NCI-H82 treated with DMSO at 0.1 percent for 48 hours (cell line): Measurements from ENCODE around the gene SLC35F4.
"Not testable (repeated sequence)": the region's sequence is repeated elsewhere in the genome, so short reads cannot be mapped to it uniquely, and the experiment has no call there.

ENCODE experiments used
- DNase-seq: peaks from one replicate; lab custom pipeline; 2025; ENCODE audit not compliant: unreplicated experiment; lab: John Stamatoyannopoulos, UW

The SLC35F4 gene

DNA sequence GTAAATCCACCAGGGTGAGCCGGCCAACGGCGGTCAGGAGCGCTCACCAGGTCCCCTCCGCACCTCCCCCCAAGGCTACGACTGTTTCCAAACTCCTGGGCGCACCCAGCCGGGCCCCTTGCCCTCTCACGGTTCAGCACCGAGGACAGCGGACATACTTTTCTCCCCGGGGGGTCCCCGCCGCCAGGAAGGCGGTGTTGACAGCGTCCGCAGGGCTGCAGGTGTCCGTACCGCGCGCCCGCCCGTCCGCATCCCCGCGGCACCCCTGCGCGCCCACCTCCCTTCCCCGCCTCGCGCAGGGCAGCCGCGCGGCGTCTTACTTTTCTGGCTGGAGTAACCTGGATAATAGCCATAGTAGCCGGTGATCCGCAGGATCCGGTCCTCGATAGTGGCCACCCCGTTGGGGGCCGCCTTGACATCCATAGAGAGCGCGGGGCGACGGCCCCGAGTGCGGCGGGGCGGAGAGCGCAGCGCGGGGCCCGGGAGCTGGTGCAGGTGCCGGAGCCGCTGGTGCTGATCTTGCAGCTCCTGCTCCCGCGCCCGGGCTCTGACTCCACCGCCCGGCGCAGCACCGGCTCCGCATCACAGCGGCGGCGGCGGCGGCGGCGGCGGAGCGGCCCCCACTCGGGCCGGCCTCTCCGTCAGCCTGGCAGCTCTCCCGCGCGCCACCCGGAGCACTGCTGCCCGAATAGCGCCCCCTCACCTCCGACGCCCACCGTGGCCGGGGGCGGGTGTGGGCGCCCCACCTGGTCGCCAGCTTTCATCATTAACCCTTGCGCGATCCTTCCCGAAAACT lies at the start of gene SLC35F4:
TSS of gene SLC35F4 (minus strand) at position 690 of the 796 bp plus-strand sequence.
- no peak for DNase-seq

- no peak for DNase-seq
Observed at GRCh38 chr14:57909626-57910025, 43.7 kb upstream of the SLC35F4 start.

GRCh38 chr14:57903954-57904353 lies 38.1 kb upstream of the SLC35F4 start:
- DNase-seq = no peak

- DNase-seq = no peak
Observed at GRCh38 chr14:57898837-57899572, 33.1 kb upstream of the SLC35F4 start.

GRCh38 chr14:57897144-57897748 lies 31.4 kb upstream of the SLC35F4 start:
- no peak for DNase-seq

DNA sequence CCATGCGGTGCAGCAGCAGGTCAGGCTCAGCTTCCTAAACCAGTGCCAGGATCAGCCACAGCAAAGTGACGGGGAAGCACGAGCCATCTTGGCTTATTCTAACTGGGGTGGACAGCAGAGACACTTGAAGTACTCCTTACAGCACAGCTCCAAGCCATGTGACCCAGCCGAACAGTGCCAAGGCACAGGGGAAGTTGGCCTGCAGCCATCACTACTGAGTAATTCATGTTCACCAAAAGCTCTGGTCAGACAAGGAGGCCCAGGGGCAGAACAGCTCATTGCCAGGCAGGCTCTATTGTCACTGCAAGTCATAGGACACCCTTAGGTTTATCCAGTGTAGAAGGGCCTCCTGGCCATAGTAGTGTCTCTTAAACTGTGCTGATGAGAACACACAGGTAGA lies 23.4 kb upstream of the SLC35F4 start:
- DNase-seq = no peak

DNA sequence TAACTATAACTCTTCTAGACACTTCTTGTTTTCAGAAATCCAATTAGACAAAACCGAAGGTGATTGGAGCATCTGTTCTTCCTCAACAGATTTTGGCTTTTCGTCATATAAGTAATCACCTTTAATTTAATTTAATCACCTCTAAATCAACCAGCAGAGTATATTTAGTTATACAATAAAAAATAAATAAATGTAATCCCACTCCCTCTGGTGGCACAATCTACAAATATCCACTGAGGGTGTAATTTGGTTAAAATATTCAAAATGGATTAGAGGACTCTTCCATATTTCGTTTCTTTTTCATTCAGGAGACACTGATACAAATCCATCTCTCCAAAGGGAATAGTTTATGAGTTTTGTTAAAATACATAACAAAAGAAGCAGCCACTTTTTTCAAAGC lies 18.3 kb upstream of the SLC35F4 start:
- peak; percentile 100 for DNase-seq

GRCh38 chr14:57883061-57883460 lies 17.2 kb upstream of the SLC35F4 start:
- no peak for DNase-seq

DNA sequence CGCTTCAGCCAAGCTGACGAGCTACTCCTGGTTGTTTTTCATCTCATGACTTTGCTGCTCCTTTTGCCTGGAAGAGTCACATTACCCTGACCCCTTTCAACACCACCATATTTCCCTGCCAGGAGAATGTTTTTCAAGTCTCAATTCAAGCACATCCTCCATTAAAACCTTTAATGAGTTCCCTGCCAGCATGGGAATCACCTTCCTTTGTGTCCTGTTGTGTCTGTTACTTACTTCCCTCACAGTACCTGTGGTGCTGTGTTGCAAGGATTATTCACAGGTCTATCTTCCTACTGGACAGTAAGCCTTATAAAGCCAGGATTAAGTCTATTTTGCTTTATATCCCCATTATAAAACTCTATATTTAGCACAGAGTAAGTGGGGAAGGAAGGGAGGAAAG lies 13.6 kb upstream of the SLC35F4 start:
- DNase-seq = no peak

- DNase-seq = no peak
Observed at GRCh38 chr14:57875985-57876384, 10.1 kb upstream of the SLC35F4 start.

DNA sequence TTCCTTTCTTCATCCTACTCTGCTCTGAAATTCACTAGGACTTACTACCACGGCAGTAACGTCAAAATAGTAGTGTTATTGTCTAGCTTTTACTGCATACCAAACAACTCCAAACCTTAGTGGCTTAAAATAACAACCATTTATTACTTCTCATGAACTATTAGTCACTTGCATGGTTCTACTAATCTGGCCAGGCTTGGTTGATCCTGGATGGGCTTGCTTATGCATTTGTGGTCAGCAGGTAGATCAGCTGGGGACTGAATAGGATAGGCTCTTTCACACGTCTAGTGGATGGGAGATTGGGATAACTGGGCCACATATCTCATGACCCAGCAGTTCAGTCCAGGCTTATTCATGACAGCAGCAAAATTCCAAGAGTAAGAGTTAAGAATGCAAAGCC lies 9.4 kb upstream of the SLC35F4 start:
- no peak for DNase-seq

- peak; percentile 94 for DNase-seq
Observed at GRCh38 chr14:57871459-57872080, 5.7 kb upstream of the SLC35F4 start.

DNA sequence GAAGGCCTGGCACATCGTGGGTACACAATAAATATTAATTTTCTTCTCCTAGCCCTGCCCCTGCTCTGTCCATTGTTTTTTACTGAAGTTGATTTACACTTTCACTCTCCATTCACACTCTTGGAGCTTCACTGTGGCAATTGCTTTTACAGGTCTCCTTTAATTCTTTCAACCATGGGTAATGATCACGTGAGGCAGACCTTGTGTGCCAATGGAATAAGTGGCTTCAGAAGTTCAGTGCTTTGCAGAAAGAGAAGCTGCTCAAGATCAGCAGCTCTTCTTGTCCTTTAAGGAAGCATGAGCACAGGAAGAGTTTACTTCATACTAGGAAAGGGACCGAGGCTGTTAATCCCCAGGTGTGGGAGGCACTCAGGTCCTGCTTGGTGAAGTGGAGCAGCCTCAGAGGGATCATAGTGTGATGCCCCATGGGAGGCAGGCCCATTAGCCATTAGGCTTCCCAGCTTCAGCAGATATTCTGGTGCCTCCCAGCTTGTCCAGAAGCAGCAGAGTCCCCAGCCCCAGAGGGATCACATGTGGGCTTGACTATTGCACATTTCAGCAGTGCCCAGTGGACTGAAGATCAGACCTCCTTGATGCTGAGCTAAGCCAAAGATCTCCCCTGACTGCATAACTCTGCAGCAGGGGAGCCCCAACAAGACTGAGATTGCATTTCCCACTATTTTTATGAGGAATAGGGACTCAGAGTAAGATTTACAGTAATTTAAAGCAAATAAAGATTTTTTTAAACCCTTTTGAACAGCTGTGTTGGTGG lies 5.0 kb upstream of the SLC35F4 start:
- DNase-seq = no peak

GRCh38 chr14:57869617-57870016 lies 3.7 kb upstream of the SLC35F4 start:
- no peak for DNase-seq

- DNase-seq = no peak
Observed at GRCh38 chr14:57866199-57866705, 360 bp upstream of the SLC35F4 start.

DNA sequence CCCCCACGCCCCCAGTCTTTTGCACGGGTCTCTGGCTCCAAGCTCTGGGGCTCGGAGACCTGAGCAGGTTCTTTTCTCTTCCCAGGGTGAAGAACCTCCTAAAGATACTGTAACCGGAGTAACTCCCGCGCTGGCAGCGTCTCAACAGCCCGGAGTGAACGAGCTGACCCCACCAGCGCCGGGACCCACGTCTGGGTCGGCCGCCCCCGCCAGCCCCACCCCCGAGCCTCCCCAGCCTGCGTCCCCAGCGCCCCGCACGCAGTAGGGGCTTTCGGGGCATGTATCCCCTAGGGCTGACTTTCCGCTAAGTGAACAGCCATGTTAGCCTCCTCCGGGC lies 858 bp downstream of the SLC35F4 start:
- DNase-seq = no peak

DNA sequence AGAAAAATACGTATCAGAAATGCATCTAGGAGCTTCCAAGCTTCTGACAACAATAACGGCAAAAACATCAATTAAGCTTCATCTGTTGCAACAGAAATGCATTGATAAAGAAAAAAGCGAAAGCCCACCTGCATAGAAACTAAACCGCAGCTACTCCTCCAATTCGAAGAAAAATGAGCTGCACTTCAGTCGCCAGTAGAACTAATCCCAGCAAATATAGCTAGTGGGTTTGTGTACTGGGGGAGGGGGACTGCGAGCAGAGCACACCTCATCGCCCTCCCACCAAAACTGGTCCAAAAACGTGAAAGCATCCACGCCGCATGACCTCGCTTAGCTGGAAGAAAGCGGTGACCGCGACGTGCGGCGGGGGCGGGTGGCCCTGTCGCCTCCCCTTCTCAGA lies 1.2 kb downstream of the SLC35F4 start:
- DNase-seq = peak; percentile 81

- DNase-seq = peak; percentile 97
Observed at GRCh38 chr14:57863471-57863870, 2.4 kb downstream of the SLC35F4 start.

DNA sequence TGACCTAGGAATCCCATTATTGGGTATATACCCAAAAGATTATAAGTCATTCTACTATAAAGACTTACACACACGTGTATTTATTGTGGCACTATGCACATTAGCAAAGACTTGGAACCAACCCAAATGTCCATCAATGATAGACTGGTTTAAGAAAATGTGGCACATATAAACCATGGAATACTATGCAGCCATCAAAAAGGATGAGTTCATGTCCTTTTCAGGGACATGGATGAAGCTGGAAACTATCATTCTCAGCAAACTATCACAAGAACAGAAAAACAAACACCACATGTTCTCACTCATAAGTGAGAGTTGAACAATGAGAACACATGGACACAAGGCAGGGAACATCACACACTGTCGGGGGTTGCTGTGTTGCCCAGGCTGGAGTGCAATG lies 10.2 kb downstream of the SLC35F4 start:
- not testable (repeated sequence) for DNase-seq

- DNase-seq = no peak
Observed at GRCh38 chr14:57854571-57854970, 11.3 kb downstream of the SLC35F4 start.

GRCh38 chr14:57851354-57851753 lies 14.5 kb downstream of the SLC35F4 start:
- no peak for DNase-seq
